Measurements from ENCODE around the gene P2RY2.
"Not testable (repeated sequence)": the region's sequence is repeated elsewhere in the genome, so short reads cannot be mapped to it uniquely, and the experiment has no call there.

P2RY2 gene

GRCh38 chr11:73267906-73268540 is 49.9 kb downstream of the P2RY2 start:
- H3K4me3 ChIP-seq (ENCODE audit: control insufficient read depth, low read depth, low read length) = no peak overlapping the region
- TF ChIP-seq CTCF (IDR thresholded peaks at IDR 0.05; ENCODE audit: control insufficient read depth, insufficient read depth, low read depth, low read length, missing control alignments) = no peak
- DNase-seq (ENCODE audit: low read depth) = no peak

GRCh38 chr11:73268671-73269271 is 50.7 kb downstream of the P2RY2 start:
- H3K4me3 ChIP-seq (ENCODE audit: control insufficient read depth, low read depth, low read length) = no peak overlapping the region
- DNase-seq (ENCODE audit: low read depth) = no peak
- no peak for TF ChIP-seq CTCF (IDR thresholded peaks at IDR 0.05; ENCODE audit: control insufficient read depth, insufficient read depth, low read depth, low read length, missing control alignments)

GRCh38 chr11:73269459-73270015 is 51.5 kb downstream of the P2RY2 start:
- no peak overlapping the region for H3K4me3 ChIP-seq (ENCODE audit: control insufficient read depth, low read depth, low read length)
- no peak for TF ChIP-seq CTCF (IDR thresholded peaks at IDR 0.05; ENCODE audit: control insufficient read depth, insufficient read depth, low read depth, low read length, missing control alignments)
- no peak for DNase-seq (ENCODE audit: low read depth)

GRCh38 chr11:73270016-73270854 is 52.2 kb downstream of the P2RY2 start:
- no peak overlapping the region for H3K4me3 ChIP-seq (ENCODE audit: control insufficient read depth, low read depth, low read length)
- no peak for DNase-seq (ENCODE audit: low read depth)

GRCh38 chr11:73270855-73271477 is 52.9 kb downstream of the P2RY2 start:
- DNase-seq (ENCODE audit: low read depth) = no peak
- no peak for TF ChIP-seq CTCF (IDR thresholded peaks at IDR 0.05; ENCODE audit: control insufficient read depth, insufficient read depth, low read depth, low read length, missing control alignments)
- H3K4me3 ChIP-seq (ENCODE audit: control insufficient read depth, low read depth, low read length) = no peak overlapping the region

More at GRCh38 chr11:73270016-73270854, 52.2 kb downstream of the P2RY2 start:
- no peak for TF ChIP-seq CTCF (IDR thresholded peaks at IDR 0.05; ENCODE audit: control insufficient read depth, insufficient read depth, low read depth, low read length, missing control alignments)

GRCh38 chr11:73271478-73271865 is 53.4 kb downstream of the P2RY2 start:
- not testable (repeated sequence) for DNase-seq (ENCODE audit: low read depth); H3K4me3 ChIP-seq (ENCODE audit: control insufficient read depth, low read depth, low read length)

Measured in AG09309 (cell line).